H4 (cell line): ENCODE data around the gene KRTAP10-2. TPM values are rescaled to one million over a fixed set of nuclear protein-coding genes. Genes with fewer than 3 reads are reported as not detected.
"Not testable (repeated sequence)": the region's sequence is repeated elsewhere in the genome, so short reads cannot be mapped to it uniquely, and the experiment has no call there.

Experiments
- DNase-seq: peaks from one replicate; pipeline ENCODE4 v3.0.0-alpha.2; 2015; ENCODE audit warnings: low spot score
- total RNA-seq: library from RNA; depleted of rRNA; stranded (reverse); fragments of >200 nt; shearing (Covaris generic); gene quantifications from 2 replicates; pipeline ENCODE4 v1.2.3, GENCODE V29; 2014

Gene KRTAP10-2
- total RNA-seq, 1 experiment from 2014 or later, result not detected

DNA sequence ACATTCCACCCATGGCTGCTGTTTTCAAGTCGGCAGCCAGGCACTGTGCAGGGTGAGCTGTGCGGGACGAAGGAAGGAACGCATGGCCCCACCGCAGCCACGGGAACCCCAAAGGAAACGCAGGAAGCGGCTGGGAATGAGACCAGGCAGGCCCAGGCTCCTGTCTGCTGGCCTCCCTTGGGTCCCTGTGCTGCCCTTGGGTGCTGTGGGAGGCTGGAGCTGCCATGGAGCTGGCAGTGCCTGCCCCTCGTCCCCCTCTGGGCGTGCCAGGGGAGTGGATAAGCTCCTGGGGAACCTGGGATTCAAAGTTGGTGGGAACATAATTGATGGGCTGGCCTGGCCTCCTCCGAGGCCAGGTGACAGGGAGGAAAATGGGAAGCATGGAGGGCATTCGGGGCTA, 17.0 kb upstream of the KRTAP10-2 start:
- DNase-seq, result no peak

- DNase-seq, result no peak
These were observed 16.3 kb upstream of the KRTAP10-2 start for GRCh38 chr21:44567481-44568171.

GRCh38 chr21:44566403-44566802, 15.1 kb upstream of the KRTAP10-2 start:
- no peak for DNase-seq

DNA sequence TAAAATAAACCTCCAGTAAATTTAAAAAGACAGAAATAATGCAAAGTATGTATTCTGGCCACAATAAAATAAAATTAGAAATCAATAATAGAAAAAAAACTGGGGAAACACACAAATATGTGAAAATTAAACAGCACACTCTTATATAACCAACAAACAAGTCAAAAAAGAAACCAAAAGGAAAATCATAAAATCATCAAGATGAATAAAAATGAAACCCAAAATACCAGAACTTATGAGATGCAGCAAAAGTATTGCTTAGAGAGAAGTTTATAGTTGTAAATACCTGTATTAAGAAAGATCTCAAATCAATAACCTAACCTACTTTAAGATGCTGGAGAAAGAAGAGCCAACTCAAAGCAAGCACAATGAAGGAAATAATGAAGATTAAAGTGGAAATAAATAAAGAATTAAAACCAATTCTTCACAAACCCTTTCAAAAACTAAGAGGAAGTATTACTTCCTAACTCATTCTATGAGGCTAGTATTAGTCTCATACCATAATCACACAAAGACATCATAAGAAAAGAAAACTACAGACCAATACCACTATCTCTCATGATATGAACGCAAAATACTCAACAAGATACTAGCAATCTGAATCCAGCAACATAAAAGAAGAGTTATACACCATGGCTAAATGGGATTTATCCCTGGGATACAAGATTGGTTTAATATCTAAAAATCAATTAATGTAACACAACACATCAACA, 13.7 kb upstream of the KRTAP10-2 start:
- no peak for DNase-seq

GRCh38 chr21:44564099-44564498, 12.8 kb upstream of the KRTAP10-2 start:
- no peak for DNase-seq

GRCh38 chr21:44558695-44559094, 7.4 kb upstream of the KRTAP10-2 start, which contains the start of gene KRTAP10-3:
KRTAP10-3 (minus strand) TSS chr21:44558795; CDS start chr21:44558715, 80 bp downstream.
- no peak for DNase-seq

DNA sequence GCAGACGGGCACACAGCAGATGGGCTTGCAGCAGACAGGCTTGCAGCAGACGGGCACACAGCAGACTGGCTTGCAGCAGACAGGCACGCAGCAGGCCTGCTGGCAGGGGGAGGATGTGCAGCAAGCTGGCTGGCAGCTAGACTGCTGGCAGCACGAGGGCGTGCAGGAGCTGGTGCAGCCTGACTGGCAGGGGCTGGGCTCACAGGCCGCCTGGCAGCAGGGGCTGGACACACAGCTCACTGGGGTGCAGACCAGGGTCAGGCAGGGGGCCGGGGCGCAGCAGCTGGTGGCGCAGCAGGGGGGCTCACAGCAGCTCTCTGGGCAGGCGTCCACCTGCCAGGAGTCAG, 7.0 kb upstream of the KRTAP10-2 start:
- not testable (repeated sequence) for DNase-seq

DNA sequence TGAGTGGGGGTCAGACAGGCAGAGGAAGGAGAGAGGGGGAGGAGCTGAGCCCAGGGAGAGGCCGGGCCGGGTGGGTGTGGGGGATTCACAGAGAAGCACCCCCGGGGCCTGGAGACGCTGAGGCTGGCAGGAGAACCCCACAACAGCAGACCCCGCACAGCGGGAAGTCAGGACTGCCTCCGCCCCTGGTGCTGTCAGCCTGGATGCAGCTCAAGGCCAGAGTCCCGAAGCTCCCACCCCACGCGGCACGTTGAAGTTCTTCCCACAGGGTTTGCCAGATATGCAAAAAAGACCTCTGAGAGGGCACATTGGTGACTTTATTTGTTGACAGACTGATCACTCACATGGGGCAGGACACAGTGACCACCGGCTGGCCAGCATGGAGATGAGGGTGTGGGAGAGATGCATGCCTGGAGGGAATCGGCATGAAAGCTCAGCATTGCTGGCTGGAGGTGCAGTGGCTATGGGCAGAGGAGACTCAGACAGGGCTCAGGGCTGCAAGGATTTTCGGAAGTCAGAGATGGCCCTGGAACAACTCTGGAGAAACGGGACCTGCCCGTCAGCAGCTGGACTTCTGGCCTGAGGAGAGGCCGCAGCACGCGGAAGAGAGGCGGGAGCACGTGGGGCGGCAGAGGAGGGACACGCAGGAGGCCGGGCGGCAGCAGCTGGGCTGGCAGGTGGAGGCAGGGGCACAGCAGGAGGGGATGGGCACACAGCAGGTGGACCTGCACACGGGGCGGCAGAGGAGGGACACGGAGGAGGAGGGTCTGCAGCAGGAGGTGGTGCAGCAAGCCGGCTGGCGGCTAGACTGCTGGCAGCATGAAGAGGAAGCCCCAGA, 6.4 kb upstream of the KRTAP10-2 start:
- no peak for DNase-seq

GRCh38 chr21:44556879-44557278, 5.6 kb upstream of the KRTAP10-2 start:
- no peak for DNase-seq

DNA sequence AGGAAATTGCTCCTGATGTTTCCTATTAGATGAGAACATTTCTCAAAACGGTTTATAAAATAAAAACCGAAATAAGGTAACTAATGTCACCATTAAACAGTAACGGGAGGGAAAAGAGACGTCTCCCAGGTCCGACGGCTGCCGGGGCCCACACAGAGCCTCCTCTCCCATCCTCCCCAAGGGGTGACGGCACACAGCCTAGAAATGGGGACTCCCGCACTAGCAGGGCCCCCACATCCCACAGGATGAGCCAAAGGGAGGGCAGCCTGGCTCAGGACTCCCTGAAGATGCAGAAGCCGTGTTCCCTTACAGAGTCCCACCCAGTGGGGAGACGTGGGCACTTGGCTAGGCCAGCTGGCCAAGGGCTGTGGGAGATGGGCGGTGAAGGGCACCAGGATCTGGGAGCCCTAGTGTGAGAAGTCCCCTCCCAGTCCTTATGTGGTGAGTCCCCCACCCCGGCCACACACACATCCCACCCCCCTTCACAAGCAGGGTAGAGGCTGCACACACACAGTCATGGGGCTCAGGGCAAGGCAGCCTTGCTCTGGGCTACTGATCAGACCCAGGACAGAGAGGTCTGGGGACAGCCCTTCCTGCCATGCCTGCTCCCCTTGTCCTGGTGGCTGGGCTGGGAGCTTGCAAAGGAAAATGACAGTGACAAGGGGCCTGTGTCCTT, 4.0 kb upstream of the KRTAP10-2 start:
- DNase-seq, result no peak

GRCh38 chr21:44552681-44553080, 1.4 kb upstream of the KRTAP10-2 start:
- DNase-seq, result no peak

DNA sequence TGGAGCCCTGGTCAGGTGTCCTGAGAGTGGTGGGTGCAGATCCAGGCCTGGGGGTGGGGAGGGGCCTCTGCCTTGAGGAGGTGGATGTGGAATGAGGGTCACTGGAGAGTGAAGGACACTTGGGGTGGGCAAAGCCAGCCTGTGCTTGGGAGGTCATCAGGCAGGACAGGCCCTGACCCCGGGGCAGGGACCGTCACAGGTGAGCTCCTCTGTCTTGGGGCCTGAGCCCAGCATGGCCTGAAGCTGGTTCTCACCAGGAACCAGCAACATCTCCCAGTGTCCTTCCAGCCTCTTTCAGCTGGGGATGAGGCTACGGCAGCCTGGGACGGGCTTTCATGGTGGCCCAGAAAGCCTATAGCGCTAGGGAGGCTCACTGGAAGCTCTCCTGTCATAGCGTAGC, 831 bp upstream of the KRTAP10-2 start:
- no peak for DNase-seq

DNA sequence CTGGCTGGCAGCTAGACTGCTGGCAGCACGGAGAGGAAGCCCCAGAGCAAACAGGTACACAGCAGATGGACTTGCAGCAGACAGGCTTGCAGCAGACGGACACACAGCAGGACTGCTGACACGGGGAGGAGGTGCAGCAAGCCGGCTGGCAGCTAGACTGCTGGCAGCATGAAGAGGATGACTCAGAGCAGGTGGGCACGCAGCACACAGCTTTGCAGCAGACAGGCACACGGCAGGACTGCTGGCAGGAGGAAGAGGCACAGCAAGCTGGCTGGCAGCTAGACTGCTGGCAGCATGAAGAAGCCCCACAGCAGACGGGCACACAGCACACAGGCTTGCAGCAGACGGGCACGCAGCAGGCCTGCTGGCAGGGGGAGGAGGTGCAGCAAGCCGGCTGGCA, 498 bp downstream of the KRTAP10-2 start:
- DNase-seq, result no peak

GRCh38 chr21:44550285-44550684, 1.0 kb downstream of the KRTAP10-2 start:
- DNase-seq, result not testable (repeated sequence)

DNA sequence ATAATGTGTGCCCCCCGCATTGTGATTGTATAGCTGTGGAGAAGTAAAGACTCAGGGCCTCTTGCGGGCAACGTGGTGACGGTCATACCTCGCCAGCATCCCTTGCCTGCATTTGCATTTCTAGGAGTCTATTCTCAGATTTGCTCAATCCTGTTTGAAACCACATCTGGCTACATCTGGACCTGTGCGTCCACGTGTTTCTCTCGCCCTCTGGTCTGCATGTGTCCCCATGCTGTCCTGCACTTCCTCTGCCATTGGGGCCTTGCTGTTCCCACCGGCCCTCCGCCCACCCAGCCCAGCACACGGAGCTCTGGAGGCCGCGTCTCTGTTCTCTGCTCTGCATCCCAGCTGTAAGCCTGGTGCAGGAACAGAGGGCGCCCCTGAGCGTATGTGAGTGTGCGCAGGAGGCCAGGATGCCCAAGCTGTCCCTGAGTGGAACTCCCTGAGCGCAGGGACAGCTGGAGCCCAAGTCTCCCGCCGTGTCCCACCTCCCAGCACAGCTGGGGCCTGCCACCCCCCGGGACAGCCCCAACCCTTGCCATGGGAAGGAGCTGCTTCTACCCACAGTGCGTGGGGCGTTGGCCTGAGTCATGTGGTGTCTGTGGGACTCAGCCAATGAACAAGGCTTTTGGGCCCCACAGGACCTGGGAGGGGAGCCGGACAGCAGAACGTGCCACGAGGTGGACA, 1.6 kb downstream of the KRTAP10-2 start:
- DNase-seq, result no peak

GRCh38 chr21:44548922-44549321, 2.4 kb downstream of the KRTAP10-2 start:
- no peak for DNase-seq

DNA sequence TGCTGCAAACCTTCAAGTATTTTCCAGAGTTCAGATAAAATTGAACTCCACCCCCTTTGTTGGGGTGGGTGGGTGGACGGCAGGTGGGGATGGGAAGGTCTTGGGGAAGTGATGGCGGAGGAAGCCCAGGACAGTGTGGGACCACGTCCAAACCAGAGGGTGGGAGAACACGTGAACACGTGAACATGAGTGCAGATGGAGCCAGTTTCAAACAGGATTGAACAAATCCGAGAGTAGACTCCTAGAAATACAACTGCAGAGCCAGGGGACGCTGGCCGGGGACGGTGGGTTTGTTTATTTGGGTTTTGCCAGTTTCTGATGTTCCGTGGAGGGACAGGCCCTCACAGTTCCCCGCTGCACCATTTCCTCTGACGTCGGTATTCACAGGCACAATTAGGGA, 2.9 kb downstream of the KRTAP10-2 start:
- no peak for DNase-seq

DNA sequence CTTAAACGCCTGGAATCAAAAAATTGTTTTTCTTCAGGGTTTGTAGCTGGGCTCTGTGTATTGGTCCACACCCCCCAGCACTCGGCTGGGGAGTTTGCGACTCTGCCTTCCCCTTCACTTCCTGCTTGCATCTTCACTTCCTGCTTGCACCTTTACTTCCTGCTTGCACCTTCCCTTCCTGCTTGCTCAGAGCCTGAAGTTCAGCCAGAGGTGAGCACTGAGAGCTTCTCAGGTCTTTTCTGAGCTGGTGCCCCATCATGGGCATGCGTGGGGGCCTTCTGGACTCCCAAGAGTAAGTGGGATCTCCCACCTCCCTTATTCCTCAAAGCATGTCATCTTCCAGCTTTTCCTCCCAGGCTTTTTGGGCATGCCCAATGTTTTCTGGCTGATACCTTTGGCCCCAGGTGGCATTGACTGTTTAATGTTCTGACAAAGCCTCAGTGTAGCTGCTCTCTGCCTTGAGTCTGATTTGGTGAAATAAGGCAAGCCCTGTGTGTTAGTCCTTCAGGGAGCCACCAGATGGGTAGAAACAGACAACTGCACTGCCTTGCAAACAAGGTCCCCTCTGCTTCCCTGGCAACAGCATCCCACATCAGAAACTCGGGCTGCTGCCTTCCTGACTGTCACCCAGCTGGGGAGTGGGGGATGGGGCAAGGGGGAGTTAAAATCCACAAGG, 3.5 kb downstream of the KRTAP10-2 start:
- no peak for DNase-seq

- DNase-seq, result no peak
These were observed 6.7 kb downstream of the KRTAP10-2 start for GRCh38 chr21:44544566-44544965.

GRCh38 chr21:44542716-44543115, 8.6 kb downstream of the KRTAP10-2 start:
- DNase-seq, result no peak
